ENCODE measurements around the gene SLC15A3. TPM values are rescaled to one million over a fixed set of nuclear protein-coding genes. Genes with fewer than 3 reads are reported as not detected.

SLC15A3 gene
- polyA plus RNA-seq, 1 donor from 2014 or later = not detected

DNA sequence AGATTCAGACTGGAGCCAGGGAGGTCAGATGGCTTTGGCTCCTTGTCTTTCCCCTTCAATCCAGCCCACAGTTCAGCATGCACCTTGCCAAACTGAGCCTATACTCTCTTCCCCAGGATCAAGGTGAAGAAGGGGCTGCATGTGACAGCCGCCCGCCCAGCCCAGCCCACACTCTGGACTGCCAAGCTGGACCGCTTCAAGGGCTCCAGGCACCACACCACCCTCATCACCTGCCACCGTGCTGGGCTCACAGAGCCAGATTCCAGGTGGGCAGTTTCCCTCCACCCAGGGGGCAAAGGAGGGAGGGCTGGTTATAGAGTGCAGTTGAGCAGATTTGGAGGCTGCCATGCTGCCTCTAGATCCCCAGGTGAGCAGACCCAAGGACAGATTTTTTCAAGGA, 21.6 kb downstream of the SLC15A3 start:
- Histone ChIP-seq H3F3A (ENCODE audit: insufficient read depth, low read length, poor library complexity, severe bottlenecking) (no peaks in the 10 kb centered on the region), H3K36me3 (ENCODE audit: insufficient read depth, low read length) (no peaks in the 10 kb centered on the region), H3K79me2 (replicated peaks; ENCODE audit: insufficient read depth, low read length) (peaks cover 19% of the 10 kb centered on the region), H3K9me2 (ENCODE audit: insufficient read depth, low read length) (no peaks in the 10 kb centered on the region), H3K4me3 (ENCODE audit: low read length) (no peak overlapping the region), H3K4me2 (ENCODE audit: low read length) (no peak overlapping the region), H2AFZ (ENCODE audit: low read depth, low read length) (no peak overlapping the region), H3K27me3 (ENCODE audit: insufficient read depth, low read depth, low read length) (no peaks in the 10 kb centered on the region), H3K27ac (ENCODE audit: low read length) (no peak overlapping the region), H4K20me1 (ENCODE audit: insufficient read depth) (peaks cover 6% of the 10 kb centered on the region), H3K9ac (ENCODE audit: low read length) (no peak overlapping the region), H3K9me3 (ENCODE audit: low read length) (no peaks in the 10 kb centered on the region)
- TF ChIP-seq EP300 (conservative IDR thresholded peaks at IDR 0.05; ENCODE audit: poor library complexity, severe bottlenecking) = no peak
- no peak for TF ChIP-seq CTCF (IDR thresholded peaks at IDR 0.05; ENCODE audit: poor library complexity, severe bottlenecking)
- TF ChIP-seq TAF1 (IDR thresholded peaks at IDR 0.05; ENCODE audit: low read depth) = no peak
- no peak for TF ChIP-seq SMC3 (conservative IDR thresholded peaks at IDR 0.05; ENCODE audit: poor library complexity)
- no peak for TF ChIP-seq EZH2 (IDR thresholded peaks at IDR 0.05; ENCODE audit: borderline replicate concordance, insufficient read depth, low read length, poor library complexity, severe bottlenecking)

GRCh38 chr11:60929764-60930163, 22.2 kb downstream of the SLC15A3 start:
- Histone ChIP-seq H3K79me2 (replicated peaks; ENCODE audit: insufficient read depth, low read length) (peaks cover 26% of the 10 kb centered on the region), H3K9me2 (ENCODE audit: insufficient read depth, low read length) (no peaks in the 10 kb centered on the region), H3K9me3 (ENCODE audit: low read length) (no peaks in the 10 kb centered on the region), H3K9ac (ENCODE audit: low read length) (no peak overlapping the region), H3F3A (ENCODE audit: insufficient read depth, low read length, poor library complexity, severe bottlenecking) (no peaks in the 10 kb centered on the region), H3K36me3 (ENCODE audit: insufficient read depth, low read length) (no peaks in the 10 kb centered on the region), H2AFZ (ENCODE audit: low read depth, low read length) (no peak overlapping the region), H3K4me3 (ENCODE audit: low read length) (no peak overlapping the region), H3K4me2 (ENCODE audit: low read length) (no peak overlapping the region), H3K27ac (ENCODE audit: low read length) (no peak overlapping the region), H4K20me1 (ENCODE audit: insufficient read depth) (peaks cover 6% of the 10 kb centered on the region), H3K27me3 (ENCODE audit: insufficient read depth, low read depth, low read length) (no peaks in the 10 kb centered on the region)
- no peak for TF ChIP-seq EP300 (conservative IDR thresholded peaks at IDR 0.05; ENCODE audit: poor library complexity, severe bottlenecking)
- TF ChIP-seq EZH2 (IDR thresholded peaks at IDR 0.05; ENCODE audit: borderline replicate concordance, insufficient read depth, low read length, poor library complexity, severe bottlenecking) = no peak

- Histone ChIP-seq H3K4me3 (ENCODE audit: low read length) (no peak overlapping the region), H4K20me1 (ENCODE audit: insufficient read depth) (peaks cover 6% of the 10 kb centered on the region), H3F3A (ENCODE audit: insufficient read depth, low read length, poor library complexity, severe bottlenecking) (no peaks in the 10 kb centered on the region), H2AFZ (ENCODE audit: low read depth, low read length) (no peak overlapping the region), H3K79me2 (replicated peaks; ENCODE audit: insufficient read depth, low read length) (peaks cover 36% of the 10 kb centered on the region), H3K36me3 (ENCODE audit: insufficient read depth, low read length) (no peaks in the 10 kb centered on the region), H3K27me3 (ENCODE audit: insufficient read depth, low read depth, low read length) (no peaks in the 10 kb centered on the region), H3K9me2 (ENCODE audit: insufficient read depth, low read length) (no peaks in the 10 kb centered on the region), H3K9ac (ENCODE audit: low read length) (no peak overlapping the region), H3K27ac (ENCODE audit: low read length) (no peak overlapping the region), H3K9me3 (ENCODE audit: low read length) (no peaks in the 10 kb centered on the region), H3K4me2 (ENCODE audit: low read length) (no peak overlapping the region)
- TF ChIP-seq RAD21 (conservative IDR thresholded peaks at IDR 0.05) (no peak), EZH2 (IDR thresholded peaks at IDR 0.05; ENCODE audit: borderline replicate concordance, insufficient read depth, low read length, poor library complexity, severe bottlenecking) (no peak), TAF1 (IDR thresholded peaks at IDR 0.05; ENCODE audit: low read depth) (no peak), SMC3 (conservative IDR thresholded peaks at IDR 0.05; ENCODE audit: poor library complexity) (no peak), EP300 (conservative IDR thresholded peaks at IDR 0.05; ENCODE audit: poor library complexity, severe bottlenecking) (no peak), POLR2AphosphoS5 (IDR thresholded peaks at IDR 0.05) (no peak), MXI1 (conservative IDR thresholded peaks at IDR 0.05; ENCODE audit: poor library complexity, severe bottlenecking) (no peak)
- TF ChIP-seq, protein P1, sequence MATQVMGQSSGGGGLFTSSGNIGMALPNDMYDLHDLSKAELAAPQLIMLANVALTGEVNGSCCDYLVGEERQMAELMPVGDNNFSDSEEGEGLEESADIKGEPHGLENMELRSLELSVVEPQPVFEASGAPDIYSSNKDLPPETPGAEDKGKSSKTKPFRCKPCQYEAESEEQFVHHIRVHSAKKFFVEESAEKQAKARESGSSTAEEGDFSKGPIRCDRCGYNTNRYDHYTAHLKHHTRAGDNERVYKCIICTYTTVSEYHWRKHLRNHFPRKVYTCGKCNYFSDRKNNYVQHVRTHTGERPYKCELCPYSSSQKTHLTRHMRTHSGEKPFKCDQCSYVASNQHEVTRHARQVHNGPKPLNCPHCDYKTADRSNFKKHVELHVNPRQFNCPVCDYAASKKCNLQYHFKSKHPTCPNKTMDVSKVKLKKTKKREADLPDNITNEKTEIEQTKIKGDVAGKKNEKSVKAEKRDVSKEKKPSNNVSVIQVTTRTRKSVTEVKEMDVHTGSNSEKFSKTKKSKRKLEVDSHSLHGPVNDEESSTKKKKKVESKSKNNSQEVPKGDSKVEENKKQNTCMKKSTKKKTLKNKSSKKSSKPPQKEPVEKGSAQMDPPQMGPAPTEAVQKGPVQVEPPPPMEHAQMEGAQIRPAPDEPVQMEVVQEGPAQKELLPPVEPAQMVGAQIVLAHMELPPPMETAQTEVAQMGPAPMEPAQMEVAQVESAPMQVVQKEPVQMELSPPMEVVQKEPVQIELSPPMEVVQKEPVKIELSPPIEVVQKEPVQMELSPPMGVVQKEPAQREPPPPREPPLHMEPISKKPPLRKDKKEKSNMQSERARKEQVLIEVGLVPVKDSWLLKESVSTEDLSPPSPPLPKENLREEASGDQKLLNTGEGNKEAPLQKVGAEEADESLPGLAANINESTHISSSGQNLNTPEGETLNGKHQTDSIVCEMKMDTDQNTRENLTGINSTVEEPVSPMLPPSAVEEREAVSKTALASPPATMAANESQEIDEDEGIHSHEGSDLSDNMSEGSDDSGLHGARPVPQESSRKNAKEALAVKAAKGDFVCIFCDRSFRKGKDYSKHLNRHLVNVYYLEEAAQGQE (IDR thresholded peaks at IDR 0.05; ENCODE audit: borderline replicate concordance) = no peak
Measured at GRCh38 chr11:60928563-60929001, 23.4 kb downstream of the SLC15A3 start.
